ENCODE results near the gene RRAGD.
A peak's percentile ranks its signal among the peaks of the same experiment; 100 is the strongest.

The RRAGD gene

DNA sequence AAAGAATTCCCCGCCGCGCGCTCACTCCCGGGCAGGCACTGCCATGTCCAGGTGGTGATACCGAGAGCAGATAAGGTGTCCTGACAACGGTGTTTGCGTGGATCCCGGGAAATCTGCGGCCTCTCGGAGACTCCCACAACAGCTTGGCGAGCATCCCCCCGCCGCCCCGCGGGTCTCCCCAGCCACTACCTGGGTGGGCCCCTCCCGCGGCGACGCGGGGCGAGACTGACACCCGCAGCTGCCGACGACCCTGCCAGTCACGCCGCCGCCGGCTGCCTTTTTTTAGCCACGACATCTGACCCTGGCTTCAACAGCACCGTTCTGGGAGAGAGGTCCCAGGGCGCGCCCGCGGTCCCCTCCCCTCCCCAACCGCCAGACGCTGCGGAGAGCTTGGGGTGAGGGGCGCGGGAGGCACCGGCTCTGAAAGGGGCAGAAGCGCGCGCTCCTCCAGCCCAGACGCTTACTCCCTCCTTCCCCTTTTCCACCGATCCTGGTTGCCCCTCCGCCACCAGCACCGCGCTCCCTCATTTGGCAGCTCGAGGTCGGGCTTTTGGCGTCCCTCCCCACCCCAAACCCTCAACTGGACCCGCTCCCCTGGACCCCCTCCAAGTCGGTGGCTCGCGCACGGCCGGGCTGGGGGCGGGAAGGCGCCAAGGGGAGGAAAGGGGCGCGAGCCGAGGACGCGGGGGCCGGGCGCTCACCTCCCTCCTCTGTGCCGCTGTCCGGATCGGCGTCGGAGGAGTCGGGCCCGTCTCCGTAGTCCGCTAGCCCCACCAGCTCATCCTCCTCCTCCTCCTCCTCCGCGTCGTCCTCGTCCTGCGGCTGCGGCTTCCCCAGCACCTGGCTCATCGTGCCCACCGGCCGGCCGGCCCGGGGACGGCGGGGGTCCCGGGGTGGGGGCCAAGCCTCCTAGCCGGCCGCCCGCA, 665 bp downstream of the RRAGD start:
- peak overlapping the region; percentile 94 for H3K27ac ChIP-seq
- TF ChIP-seq CTCF (conservative IDR thresholded peaks at IDR 0.05): no peak

GRCh38 chr6:89410788-89411144, 1.3 kb downstream of the RRAGD start:
- peak overlapping the region; percentile 94 for H3K27ac ChIP-seq

DNA sequence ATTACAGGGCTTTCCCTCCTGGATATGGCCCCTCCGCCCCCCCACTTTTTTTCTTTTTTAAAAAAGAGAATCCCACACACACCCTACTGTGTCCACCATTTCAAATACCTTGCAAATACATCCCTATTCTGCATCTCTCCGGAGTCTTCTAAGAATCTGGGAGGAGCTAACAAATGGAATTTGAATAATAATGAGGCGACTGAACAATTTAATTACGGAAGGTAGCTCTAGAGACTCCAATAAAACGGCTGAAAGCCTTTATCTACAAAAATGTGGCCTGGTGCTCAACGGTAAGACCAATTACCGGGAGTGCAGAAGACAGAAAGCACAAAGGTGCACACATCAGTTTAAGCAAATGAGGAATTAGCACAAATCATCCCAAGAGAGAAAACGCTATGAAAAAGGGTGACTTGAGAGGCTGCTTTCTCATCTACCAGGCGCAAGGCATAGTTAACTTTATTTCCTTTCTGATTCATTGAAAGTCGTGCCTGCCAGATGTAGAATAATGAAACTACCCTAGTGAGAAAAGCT, 1.8 kb downstream of the RRAGD start:
- TF ChIP-seq CTCF (conservative IDR thresholded peaks at IDR 0.05): no peak
- peak overlapping the region; percentile 94; the same call in 1 of the 2 replicates for H3K27ac ChIP-seq

More at GRCh38 chr6:89410788-89411144, 1.3 kb downstream of the RRAGD start:
- TF ChIP-seq CTCF (conservative IDR thresholded peaks at IDR 0.05): no peak

DNA sequence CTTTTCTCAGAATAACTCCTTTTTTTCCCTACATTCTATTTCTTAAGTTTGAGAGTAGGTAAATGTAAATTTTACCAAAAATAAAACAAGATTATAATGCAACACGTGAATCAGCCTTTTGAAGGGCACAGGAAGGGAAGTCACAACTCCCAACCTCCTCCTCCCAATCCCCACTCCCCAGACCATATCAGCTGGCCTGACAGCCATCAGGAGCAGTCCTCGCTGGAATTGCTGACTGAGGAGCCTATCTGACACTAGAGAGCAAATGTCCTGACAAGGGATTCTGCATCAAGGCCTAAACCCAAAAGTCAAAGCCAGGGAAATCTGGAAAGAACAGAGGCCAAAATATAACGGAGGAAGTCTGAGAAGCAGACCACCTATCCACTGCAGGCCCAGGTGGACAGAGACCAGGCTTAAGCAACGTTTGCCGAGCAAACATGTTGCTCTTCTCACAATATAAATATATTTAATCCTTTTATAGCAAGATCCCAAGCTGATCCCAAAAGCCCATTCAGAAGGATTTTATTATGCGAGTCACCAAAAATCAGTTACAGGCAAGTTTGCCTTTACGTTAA, 2.5 kb downstream of the RRAGD start:
- H3K27ac ChIP-seq: no peak overlapping the region; the same call in 1 of the 2 replicates
- no peak for TF ChIP-seq CTCF (conservative IDR thresholded peaks at IDR 0.05)

DNA sequence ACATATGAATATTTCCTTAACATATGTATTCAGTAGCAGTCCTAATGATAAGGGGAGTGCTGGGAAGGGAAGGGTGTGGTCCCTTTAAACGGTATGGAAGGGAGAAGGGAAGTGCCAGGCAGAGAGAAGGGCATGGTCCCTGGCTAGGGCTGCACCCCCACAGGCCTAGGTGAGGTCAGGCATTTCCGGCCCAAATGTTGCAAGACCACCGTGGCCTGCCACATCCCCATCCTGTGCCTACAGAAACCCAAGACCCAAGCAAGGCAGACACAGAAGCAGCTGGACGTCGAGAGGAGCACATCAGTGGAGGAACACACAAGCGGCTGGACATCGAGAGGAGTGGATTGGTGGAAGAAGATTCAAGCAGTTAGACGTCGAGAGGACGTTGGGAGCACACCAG, 5.9 kb downstream of the RRAGD start:
- no peak overlapping the region for H3K27ac ChIP-seq
- TF ChIP-seq CTCF (conservative IDR thresholded peaks at IDR 0.05): no peak

DNA sequence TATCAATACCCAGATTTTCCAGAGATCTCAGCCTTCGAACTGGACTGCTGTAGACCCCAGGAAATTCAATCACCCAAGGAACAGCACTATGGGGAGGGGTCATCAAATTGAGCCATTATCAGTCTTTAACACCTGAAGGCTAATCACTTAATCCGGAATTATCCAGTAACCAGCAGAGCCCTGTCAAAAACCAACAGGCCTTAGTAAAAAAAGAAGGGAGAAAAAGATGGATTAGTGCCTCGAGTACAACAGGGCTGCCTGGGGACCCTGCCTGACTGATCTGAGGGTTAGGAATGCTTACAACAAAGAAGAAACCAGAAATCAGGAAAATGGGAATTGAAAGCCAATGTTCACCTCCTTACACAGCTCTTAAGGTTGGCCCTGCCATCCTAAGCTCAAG, 7.6 kb downstream of the RRAGD start:
- TF ChIP-seq CTCF (conservative IDR thresholded peaks at IDR 0.05): no peak
- H3K27ac ChIP-seq: no peak overlapping the region

DNA sequence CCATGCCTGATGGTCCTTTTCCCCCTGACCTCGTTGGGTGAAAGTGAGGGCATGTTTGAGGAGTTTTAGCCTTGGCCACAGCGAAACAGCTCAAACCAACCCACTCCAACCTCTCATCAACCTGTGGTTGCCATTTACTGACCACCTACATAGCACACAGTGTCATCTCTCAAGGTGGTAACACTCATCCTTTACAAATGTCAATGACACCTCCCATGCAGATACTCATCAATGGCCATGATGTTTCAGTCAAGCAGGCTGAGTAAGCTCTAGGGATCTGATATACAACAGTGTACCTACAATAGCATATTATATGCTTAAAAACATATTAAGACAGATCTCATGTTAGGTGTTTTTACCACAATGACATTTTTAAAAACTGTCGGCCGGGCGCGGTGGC, 9.3 kb downstream of the RRAGD start:
- no peak for TF ChIP-seq CTCF (conservative IDR thresholded peaks at IDR 0.05)
- no peak overlapping the region for H3K27ac ChIP-seq

Measured in VCaP (cell line).